Measurements from ENCODE around the gene ZNF362. TPM values are rescaled to one million over a fixed set of nuclear protein-coding genes. Genes with fewer than 3 reads are reported as not detected.

ZNF362 gene
- total RNA-seq, 2 donors from 2014 or later: 7.9 to 17.9 TPM

DNA sequence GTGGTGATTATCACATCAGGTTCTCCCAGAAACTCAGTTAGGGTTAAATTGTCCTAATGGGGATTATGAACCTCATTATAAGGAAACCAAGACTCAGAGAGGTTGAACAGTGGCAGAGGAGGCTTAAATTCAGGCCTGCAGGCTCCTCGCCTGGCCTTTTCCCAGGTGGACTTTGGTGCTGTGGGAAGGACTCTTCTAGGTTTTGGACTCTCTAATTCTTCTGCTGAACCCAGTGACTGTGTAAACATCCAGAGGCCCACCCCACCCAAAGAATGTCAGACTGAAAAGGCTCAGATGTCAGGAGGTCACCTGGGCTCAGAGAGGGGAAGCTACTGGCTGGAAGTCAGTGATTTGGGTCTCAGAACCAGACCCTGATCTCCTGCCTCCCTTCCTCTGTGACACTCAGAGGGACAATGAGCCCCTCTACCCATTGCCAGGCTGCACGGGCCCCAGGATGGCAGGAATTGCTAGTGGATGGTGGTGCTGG is 2.5 kb downstream of the ZNF362 start:
- DNase-seq (no peak), ATAC-seq (no peak)
- TF ChIP-seq, protein P1, sequence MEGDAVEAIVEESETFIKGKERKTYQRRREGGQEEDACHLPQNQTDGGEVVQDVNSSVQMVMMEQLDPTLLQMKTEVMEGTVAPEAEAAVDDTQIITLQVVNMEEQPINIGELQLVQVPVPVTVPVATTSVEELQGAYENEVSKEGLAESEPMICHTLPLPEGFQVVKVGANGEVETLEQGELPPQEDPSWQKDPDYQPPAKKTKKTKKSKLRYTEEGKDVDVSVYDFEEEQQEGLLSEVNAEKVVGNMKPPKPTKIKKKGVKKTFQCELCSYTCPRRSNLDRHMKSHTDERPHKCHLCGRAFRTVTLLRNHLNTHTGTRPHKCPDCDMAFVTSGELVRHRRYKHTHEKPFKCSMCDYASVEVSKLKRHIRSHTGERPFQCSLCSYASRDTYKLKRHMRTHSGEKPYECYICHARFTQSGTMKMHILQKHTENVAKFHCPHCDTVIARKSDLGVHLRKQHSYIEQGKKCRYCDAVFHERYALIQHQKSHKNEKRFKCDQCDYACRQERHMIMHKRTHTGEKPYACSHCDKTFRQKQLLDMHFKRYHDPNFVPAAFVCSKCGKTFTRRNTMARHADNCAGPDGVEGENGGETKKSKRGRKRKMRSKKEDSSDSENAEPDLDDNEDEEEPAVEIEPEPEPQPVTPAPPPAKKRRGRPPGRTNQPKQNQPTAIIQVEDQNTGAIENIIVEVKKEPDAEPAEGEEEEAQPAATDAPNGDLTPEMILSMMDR (IDR thresholded peaks at IDR 0.05): no peak
- no peak for TF ChIP-seq POLR2A (IDR thresholded peaks at IDR 0.05)
- intact Hi-C loops (cut with DNase I): no loop called here
- Histone ChIP-seq H3K4me1 (peaks cover 49% of the 10 kb centered on the region), H3K27me3 (no peaks in the 10 kb centered on the region), H3K36me3 (replicated peaks in 1 of 2; ENCODE audit: insufficient read depth in 1 of 2, low read depth in 2 of 2) (no peaks in the 10 kb centered on the region), H3K9me3 (no peaks in the 10 kb centered on the region), H3K27ac (peak overlapping the region in 1 of 4 donors; percentile 82), H3K4me3 (no peak overlapping the region)
- WGBS, 2 donors: 78 to 100% methylated on average over 2 of the region's 2 CpGs

DNA sequence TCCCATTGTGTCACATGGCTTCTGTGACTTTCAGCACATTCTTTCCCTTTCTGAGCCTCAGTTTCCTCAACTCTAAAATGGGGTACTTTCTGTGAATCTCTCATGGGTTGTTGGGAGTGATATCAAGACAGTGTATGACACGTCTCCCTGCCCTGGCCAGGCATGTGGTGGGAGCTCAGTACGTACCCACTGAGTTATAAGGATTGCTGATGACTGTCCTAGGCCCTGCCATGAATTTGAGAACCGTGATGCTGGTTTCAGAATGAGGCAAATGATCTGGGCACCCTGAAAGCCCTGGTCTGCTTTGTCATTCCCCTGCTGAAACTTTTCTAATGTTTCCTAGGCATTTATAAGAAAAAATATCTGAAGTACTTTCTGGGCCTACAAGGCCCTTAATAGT is 3.6 kb downstream of the ZNF362 start:
- no peak for TF ChIP-seq POLR2A (IDR thresholded peaks at IDR 0.05)
- TF ChIP-seq, protein P1 (IDR thresholded peaks at IDR 0.05): no peak
- DNase-seq (no peak), ATAC-seq (no peak)
- 87 to 93% methylated on average over 3 of the region's 3 CpGs for WGBS, 2 donors
- H3K27me3 ChIP-seq: no peaks in the 10 kb centered on the region
- H3K4me3 ChIP-seq: no peak overlapping the region
- no peak overlapping the region for H3K27ac ChIP-seq
- H3K9me3 ChIP-seq: no peaks in the 10 kb centered on the region
- H3K4me1 ChIP-seq: peaks cover 55% of the 10 kb centered on the region
- H3K36me3 ChIP-seq (replicated peaks in 1 of 2; ENCODE audit: insufficient read depth in 1 of 2, low read depth in 2 of 2): no peaks in the 10 kb centered on the region
- intact Hi-C loops (cut with DNase I): no loop called here

DNA sequence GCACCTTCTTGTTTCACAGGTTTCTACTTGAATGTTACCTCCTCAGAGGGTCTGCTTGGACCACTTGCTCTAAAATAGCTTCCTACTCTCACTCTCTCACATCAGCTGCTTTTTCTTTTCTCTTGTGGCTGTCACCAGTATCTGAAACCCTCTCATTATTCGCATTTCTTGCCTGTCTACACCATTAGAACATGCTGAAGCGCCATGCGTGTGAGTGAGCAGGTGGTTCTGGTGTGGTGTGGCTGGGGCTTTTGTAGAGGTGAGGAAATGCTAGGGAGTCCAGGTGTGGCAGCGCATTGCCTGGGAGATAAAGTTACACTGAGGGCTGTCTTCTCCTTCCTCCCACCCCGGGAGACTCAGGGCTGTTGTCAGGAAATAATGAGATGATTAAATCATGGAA is 4.1 kb downstream of the ZNF362 start:
- Histone ChIP-seq H3K4me1 (peaks cover 51% of the 10 kb centered on the region), H3K36me3 (replicated peaks in 1 of 2; ENCODE audit: insufficient read depth in 1 of 2, low read depth in 2 of 2) (no peaks in the 10 kb centered on the region), H3K9me3 (no peaks in the 10 kb centered on the region), H3K27ac (no peak overlapping the region), H3K27me3 (no peaks in the 10 kb centered on the region), H3K4me3 (no peak overlapping the region)
- ATAC-seq (no peak), DNase-seq (no peak)
- 67 to 72% methylated on average over 5 of the region's 5 CpGs for WGBS, 2 donors
- TF ChIP-seq, protein P1 (IDR thresholded peaks at IDR 0.05): no peak
- intact Hi-C loops (cut with DNase I): no loop called here

DNA sequence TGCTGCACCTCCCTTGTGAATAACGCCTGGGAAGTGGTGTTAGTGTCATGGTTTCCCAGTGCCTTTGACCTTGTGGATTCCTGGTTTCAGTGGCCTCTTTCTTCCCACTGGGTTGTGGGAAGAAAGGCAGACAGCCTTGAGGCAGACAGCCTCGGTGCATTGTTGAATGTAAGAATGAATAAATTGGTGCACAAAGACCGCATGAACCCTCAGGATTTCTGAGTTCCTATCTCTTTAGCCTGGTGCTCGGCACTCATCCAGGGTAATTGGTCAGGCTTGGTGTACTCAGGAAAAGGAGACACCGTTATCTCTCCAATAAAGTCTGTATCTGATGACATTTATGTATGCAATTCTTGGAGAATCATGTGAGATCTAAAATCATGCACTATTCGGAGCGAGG is 5.1 kb downstream of the ZNF362 start:
- Histone ChIP-seq H3K4me1 (peaks cover 51% of the 10 kb centered on the region), H3K9me3 (no peaks in the 10 kb centered on the region), H3K36me3 (replicated peaks in 1 of 2; ENCODE audit: insufficient read depth in 1 of 2, low read depth in 2 of 2) (no peaks in the 10 kb centered on the region), H3K27me3 (no peaks in the 10 kb centered on the region), H3K4me3 (no peak overlapping the region), H3K27ac (no peak overlapping the region)
- TF ChIP-seq, protein P1 (IDR thresholded peaks at IDR 0.05): no peak
- no peak for TF ChIP-seq POLR2A (IDR thresholded peaks at IDR 0.05)
- ATAC-seq (no peak), DNase-seq (no peak)
- WGBS, 2 donors: 54 to 57% methylated on average over 6 to 7 of the region's 7 CpGs
- intact Hi-C loops (cut with DNase I): no loop called here

DNA sequence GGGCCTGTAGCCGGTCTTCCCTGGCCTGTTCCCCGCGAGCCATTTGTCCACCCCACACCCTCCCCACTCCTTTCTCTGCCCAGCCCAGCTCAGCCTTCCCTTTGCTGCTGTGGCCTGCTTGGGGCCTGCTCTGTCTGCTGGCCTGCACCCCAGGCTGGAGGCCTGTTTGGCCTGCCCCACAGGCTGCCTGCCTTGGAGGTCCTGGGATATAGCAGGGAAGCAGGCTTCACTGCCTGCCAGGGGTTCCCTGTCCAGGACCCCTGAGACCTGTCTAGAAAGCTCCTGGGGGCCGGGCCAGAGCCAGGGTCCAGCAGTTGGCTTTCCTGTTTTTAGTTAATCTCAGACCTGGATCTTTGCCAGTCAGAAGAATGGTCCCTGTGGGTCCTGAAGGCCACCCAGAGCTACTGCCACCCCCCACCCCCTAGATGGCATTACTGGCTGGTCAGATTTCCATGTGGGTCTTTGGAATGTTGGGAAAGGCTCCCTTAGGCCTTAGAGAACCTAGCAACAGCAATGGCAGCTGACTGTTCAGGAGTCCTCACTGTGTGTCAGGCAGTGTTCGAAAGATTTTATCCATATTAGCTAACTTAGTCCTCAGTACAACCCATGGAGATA is 7.7 kb downstream of the ZNF362 start:
- H3K27ac ChIP-seq: no peak overlapping the region
- H3K27me3 ChIP-seq: no peaks in the 10 kb centered on the region
- H3K9me3 ChIP-seq: no peaks in the 10 kb centered on the region
- no peak overlapping the region for H3K4me3 ChIP-seq
- DNase-seq (no peak), ATAC-seq (no peak)
- intact Hi-C loops (cut with DNase I): no loop called here
- no peak for TF ChIP-seq POLR2A (IDR thresholded peaks at IDR 0.05)
- TF ChIP-seq, protein P1 (IDR thresholded peaks at IDR 0.05): no peak
- no peaks in the 10 kb centered on the region for H3K36me3 ChIP-seq (replicated peaks in 1 of 2; ENCODE audit: insufficient read depth in 1 of 2, low read depth in 2 of 2)
- H3K4me1 ChIP-seq: peaks cover 33% of the 10 kb centered on the region
- WGBS, 2 donors: 82 to 100% methylated on average over 2 to 5 of the region's 5 CpGs
